ENCODE data around the gene KRT1.
A peak's percentile ranks its signal among the peaks of the same experiment; 100 is the strongest.

The KRT1 gene

DNA sequence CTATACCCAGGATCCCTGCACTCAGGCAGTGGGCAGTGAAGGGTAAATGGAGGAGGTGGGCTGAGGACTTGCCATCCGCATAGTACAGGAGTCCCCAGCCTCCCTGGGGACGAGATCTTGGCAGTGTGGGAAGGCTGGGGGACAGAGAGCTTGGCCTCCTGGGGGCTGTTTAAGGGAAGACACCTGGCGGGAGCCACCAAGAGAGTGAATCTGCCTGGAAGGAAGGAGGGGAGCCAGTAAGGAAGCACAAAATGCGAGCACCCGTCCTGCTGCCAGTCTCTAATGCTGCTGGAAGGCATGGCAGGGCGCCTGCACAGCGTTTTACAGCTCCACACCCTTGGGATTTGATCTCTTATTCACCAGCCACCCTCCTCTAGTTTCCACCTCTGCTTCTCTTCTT is 20.8 kb downstream of the KRT1 start:
- DNase-seq: no peak

DNA sequence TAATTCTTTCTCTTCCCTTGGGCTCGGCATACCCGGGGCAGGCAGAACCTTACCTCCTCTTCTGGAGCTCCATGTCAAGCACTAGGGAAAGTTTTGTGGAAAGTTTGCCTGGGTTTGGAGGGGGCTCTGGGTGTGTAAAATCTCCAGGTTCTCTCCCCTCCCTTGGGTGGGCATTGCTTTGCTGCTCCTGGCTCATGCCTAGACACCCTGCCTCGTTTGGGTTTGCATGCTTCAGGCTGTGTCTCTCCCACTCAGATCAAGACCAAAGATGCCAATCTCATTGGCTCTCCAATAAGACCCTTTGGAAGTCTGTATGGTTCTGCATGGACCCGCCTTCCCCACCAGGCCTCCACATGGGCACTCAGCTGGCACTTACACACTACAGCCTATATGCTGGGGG is 22.0 kb downstream of the KRT1 start:
- DNase-seq: no peak

DNA sequence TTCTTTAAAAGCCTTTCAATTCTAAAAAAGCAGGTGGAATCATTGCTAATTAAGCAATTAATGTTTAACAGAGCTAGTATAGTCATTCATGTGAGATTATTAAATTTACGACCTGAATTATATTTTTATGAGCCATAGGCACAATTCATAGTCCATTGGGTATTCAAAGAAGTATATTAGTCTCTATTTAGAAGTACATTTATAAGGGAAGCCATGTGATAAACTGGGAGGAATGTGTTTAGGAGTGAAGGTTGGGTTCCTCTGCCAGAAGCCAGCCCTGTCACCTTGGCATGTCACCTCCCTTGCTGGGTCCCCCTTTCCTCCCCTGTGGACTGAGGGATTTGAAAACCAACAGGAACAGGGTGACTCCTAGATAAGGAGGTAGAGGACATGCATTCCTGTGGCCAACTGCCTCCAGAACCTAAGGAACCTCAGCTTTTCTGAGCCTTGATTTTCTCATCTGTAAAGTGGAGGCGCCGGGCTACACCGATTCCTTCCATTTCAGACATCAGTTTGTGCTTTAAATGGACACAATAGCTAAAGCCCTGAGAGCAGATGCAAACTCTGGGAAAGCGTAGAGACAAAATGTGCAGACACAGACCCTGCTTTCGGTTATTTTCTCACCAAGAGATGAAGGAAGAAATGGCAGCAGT is 22.8 kb downstream of the KRT1 start:
- no peak for DNase-seq

GRCh38 chr12:52656616-52657015 is 23.6 kb downstream of the KRT1 start:
- no peak for DNase-seq

GRCh38 chr12:52655720-52656124 is 24.5 kb downstream of the KRT1 start:
- DNase-seq: no peak

- no peak for DNase-seq
These were observed 25.0 kb downstream of the KRT1 start for GRCh38 chr12:52655251-52655650.

DNA sequence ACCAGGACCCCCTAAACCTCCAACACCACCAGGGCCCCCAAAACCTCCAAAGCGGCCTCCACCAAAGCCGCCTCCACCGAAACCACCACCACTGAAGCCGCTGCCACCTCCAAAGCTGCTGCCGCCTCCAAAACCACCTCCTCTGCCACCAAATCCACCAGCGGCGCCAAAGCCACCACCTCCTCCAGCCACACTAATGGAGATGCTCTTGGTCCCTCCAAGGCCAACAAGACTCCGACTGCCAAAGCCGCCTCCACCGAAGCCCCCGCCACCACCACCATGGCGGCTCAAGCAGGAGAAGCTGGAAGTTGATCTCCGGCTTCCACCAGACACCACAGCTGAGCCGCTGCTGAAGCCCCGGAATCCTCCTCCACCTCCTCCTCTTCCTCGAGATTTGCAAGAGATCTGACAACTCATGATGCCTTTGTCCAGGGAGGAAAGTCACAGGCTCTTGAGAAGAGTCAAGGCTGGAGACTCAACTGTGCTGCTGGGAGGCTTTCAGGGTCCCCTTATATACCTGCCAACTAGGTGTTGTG is 28.4 kb downstream of the KRT1 start, which contains the start of gene KRT2:
TSS of gene KRT2 (minus strand) at position 486 of the 536 bp plus-strand sequence. CDS start at position 417, 69 bp downstream.
- DNase-seq: no peak

DNA sequence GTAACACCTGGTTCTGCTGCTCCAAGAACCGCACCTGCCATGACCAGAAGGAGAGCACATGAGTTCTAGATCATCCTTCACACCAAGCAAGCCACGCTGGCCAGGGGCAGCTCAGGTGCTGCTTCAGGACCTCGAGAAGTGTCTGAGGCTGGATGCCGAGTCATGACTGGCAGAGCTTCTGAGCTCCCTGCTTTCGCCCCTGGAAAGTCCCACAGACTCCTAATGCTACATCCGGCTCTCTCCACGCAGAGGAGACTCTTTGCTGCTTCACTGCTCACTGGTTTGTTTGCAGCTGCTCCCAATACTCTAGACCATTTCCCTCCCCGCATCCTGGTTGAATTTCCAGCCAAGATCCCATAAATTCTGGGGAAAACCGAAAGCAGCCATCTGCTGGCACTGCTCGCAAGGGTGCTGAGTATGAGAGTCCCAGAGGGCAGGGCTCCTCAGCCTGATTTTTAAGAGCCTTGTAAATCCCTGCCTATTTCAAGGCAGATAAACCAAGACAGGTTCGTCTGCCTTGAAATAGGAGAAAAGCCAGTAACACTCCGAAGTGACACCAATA is 29.6 kb downstream of the KRT1 start:
- DNase-seq: no peak

- no peak for DNase-seq
These were observed 31.1 kb downstream of the KRT1 start for GRCh38 chr12:52649066-52649465.

GRCh38 chr12:52648012-52648550 is 32.1 kb downstream of the KRT1 start:
- DNase-seq: no peak

GRCh38 chr12:52647601-52648000 is 32.6 kb downstream of the KRT1 start:
- no peak for DNase-seq

DNA sequence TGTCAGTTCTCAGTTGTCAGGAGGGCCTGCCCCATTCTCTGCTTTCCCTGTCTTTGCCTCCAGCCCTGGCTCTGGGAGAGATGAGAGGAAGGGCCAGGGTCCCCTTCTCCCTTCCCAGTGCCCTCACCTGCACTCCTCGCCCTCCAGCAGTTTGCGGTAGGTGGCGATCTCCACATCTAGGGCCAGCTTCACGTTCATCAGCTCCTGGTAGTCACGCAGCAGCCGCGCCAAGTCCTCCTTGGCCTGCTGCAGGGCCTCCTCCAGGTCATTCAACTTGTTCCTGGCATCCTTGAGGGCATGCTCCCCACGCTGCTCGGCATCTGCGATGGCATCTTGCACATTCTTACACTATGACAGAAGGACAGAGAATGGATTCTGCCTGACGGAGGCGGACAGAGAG is 33.6 kb downstream of the KRT1 start:
- no peak for DNase-seq

- DNase-seq: peak; percentile 62
These were observed 34.2 kb downstream of the KRT1 start for GRCh38 chr12:52645982-52646381.

DNA sequence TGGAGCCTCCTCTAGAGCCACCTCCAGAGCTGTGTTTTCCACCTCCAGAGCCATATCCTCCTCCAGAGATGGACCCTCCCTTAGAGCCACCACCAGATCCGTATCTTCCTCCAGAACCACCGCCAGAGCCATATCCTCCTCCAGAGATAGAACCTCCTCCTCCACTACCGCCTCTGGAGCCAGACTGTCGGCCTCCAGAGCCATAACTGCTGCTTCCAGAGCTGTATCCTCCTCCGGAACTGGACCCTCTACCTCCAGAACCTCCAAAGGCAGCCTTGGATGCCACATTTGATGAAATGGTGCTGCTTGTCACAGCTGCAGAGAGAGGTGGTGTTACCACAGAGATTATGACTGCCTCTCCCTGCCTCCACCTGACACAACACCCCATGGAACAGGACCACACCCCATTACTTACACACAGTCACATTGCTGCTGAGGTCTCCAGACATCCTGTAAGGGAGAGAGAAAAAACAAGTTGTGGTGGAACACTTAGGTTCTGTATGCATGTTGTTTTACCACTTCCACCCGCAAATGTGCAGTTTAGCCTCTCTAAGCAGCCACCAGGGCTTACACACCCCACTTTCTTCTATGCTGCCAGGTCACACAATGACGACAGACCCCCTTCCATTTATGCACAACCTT is 35.0 kb downstream of the KRT1 start:
- peak; percentile 74 for DNase-seq

DNA sequence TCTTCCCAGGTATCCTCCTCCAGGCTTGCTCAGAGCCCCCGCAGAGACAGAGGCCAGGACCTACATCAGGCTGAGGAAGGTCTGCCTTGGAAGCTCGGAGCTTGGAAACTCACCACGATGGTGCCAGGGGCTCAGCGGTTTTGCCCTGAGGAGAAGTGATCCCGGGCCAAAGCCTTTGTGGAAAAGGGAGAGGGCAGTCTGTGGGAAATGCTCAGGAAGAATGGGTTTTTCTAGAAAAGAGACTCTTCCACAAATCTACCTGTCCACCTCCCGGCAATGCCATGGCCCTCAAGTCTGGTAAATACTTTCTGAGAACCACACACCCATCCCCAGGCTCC is 36.2 kb downstream of the KRT1 start:
- no peak for DNase-seq

DNA sequence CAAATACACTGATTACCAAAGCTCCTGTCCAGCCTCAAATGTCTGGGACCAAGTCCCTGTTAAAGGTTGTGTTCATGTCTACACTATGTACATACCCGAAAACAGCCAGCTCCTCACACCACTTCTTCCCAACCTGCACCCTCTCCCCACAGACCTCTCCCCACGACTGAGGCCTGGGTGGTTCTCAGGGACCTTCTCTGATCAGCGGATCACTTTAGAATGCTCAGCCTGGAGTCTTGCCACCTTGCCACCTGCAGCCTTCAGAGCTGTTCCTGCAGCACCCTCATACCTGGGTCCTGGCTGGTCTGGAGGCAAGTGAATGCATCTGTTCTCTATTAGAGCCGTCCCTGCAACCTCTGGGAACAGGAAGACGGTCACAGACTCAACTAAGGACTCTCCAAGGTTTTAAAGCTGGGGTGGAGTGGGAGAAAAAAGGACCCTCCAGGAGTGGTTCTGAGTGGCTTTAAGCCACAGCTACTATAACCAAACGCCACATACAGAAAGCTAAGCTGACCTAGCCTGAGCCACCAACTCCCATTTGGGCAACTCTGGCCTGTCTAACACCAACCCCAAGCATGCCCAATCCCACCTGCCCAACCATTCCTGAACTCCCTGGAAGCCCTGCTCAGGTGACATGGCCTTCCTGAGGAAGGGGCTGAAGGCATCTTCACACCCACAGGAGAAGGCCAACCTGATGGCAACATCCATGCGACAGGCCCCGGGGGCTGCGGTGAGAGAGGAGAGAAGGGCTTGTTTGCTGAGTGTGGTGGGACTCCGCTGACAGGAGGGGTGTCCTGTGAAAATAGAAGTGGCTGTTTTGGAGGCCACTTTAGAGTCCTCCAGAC is 36.8 kb downstream of the KRT1 start:
- DNase-seq: no peak

DNA sequence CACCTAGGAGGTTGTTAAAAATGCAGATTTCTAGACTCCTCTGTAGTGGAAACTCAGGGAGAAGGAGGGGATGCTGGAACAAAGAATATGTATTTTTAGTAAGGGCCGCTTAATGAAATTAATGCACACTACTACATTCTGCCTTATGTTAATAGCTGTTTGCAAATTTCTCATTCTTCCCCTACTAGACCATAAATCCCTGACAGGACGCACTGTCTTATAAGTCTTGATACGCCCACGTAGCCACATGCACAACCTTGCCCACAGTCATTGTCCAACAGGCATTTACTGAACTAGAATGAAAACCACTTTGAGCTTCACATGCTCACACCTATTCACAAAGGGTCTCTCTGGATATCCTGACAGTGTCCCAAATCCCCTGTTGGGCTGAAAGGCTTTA is 38.7 kb downstream of the KRT1 start:
- DNase-seq: no peak

- no peak for DNase-seq
These were observed 42.9 kb downstream of the KRT1 start for GRCh38 chr12:52637299-52637698.

GRCh38 chr12:52636592-52637258 is 43.5 kb downstream of the KRT1 start:
- no peak for DNase-seq

DNA sequence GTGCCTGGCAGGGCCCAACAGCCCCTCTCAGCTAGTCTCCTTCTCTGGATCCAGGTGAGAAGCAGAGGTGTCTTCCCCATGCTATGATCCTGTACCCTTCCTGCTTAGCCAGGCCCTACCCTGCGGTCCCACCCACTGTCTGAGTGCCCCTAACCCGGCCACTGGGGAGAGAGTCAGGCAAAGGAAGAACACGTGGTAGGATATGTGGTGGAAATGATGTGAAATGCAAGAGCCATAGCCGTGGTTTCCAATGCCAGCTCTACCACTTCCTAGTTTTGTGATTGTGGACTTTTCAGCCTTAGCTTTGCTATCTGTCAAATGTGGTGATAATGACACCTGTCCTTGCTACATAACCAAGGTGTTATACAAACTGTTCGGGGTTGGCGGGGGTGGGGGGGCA is 44.0 kb downstream of the KRT1 start:
- DNase-seq: no peak

DNA sequence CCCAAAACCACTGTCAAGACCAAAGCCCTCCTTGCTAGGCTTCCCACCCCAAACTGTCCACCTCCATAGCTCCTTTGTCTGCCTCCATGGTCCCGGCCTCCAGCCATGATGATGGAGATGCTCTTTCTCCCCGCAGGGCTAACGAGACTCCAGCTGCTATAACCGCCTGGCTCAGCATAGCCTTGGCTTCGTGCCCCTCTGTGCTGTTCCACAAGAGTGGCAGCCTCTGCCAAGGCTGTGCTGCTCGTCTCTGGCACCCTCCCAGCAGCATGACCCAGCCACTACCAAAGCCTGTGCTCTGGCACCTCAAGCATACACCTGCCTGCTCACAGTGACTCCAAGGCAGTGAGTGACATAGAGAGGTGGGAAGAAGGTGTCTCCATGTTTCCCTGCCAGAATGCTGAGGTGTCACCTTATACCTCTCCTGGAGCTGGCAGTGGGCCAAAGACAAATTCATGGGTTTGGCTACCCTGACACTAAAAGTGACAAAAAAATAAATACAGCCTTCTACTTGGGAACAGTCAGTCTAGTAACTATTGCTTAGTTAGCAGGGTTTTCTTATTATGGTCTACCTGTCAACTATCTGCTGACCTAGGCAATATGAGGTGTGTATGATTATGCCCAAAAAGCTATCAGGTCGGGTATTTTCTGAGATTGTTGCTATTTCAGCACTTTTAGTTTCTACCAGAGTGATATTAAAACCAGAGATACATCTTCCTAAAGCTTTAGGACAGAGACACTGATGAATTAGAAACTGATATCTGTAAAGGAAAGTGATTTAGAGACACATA is 45.7 kb downstream of the KRT1 start:
- peak; percentile 31 for DNase-seq

DNA sequence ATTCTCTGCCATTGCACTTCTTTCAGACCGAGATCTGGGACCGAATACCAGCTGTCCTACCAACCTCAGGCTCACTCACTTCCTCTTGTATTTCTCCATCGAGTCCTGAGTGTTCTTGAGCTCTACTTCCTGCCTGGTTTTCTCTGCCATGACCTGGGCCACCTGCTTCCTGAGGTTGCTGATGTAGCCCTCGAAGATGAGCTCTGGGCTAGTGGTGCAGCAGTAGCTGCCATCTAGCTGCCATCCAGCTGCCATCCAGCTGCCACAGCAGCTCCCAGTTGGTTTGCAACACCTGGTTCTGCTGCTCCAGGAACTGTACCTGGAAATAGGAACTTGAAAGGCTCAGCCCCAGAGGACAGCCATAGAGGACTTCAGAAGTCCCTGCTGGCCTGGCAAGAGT is 46.8 kb downstream of the KRT1 start:
- DNase-seq: no peak

Measured in hematopoietic multipotent progenitor cell treated with erythropoietin and hydrocortisone succinate and interleukin-3 and kit ligand, for 8 days (in vitro differentiated cells).